CD4-positive, alpha-beta T cell treated with Interleukin-21 for 1 hour (primary cell): ENCODE results near the gene HMCN1.

Source experiments
- DNase-seq: peaks from one replicate; pipeline ENCODE4 v3.0.0-alpha.2; 2020

Gene HMCN1

GRCh38 chr1:185733818-185734735, at the start of gene HMCN1:
Gene HMCN1 (plus strand): TSS chr1:185734391. CDS start chr1:185734780, 389 bp downstream.
- DNase-seq, result peak; percentile 4

GRCh38 chr1:185686821-185687778, 47.1 kb upstream of the HMCN1 start:
- DNase-seq, result no peak

- no peak for DNase-seq
Measured at GRCh38 chr1:185690527-185690926, 43.7 kb upstream of the HMCN1 start.

- no peak for DNase-seq
Measured at GRCh38 chr1:185693654-185694053, 40.5 kb upstream of the HMCN1 start.

- DNase-seq, result peak; percentile 52
Measured at GRCh38 chr1:185694081-185694480, 40.1 kb upstream of the HMCN1 start.

- DNase-seq, result peak; percentile 34
Measured at GRCh38 chr1:185695299-185695698, 38.9 kb upstream of the HMCN1 start.

- no peak for DNase-seq
Measured at GRCh38 chr1:185696422-185697150, 37.6 kb upstream of the HMCN1 start.

GRCh38 chr1:185699874-185700273, 34.3 kb upstream of the HMCN1 start:
- no peak for DNase-seq

GRCh38 chr1:185701650-185702049, 32.5 kb upstream of the HMCN1 start:
- no peak for DNase-seq

- no peak for DNase-seq
Measured at GRCh38 chr1:185704181-185704580, 30.0 kb upstream of the HMCN1 start.

- no peak for DNase-seq
Measured at GRCh38 chr1:185716095-185716494, 18.1 kb upstream of the HMCN1 start.

GRCh38 chr1:185719021-185719420, 15.2 kb upstream of the HMCN1 start:
- no peak for DNase-seq

- DNase-seq, result no peak
Measured at GRCh38 chr1:185720633-185721272, 13.4 kb upstream of the HMCN1 start.

- DNase-seq, result no peak
Measured at GRCh38 chr1:185721553-185721952, 12.6 kb upstream of the HMCN1 start.

- no peak for DNase-seq
Measured at GRCh38 chr1:185722098-185722497, 12.1 kb upstream of the HMCN1 start.

- DNase-seq, result no peak
Measured at GRCh38 chr1:185727726-185728125, 6.5 kb upstream of the HMCN1 start.

- no peak for DNase-seq
Measured at GRCh38 chr1:185731446-185731845, 2.7 kb upstream of the HMCN1 start.

- DNase-seq, result no peak
Measured at GRCh38 chr1:185732951-185733350, 1.2 kb upstream of the HMCN1 start.

- no peak for DNase-seq
Measured at GRCh38 chr1:185734929-185735700, 924 bp downstream of the HMCN1 start.

- DNase-seq, result no peak
Measured at GRCh38 chr1:185735701-185736064, 1.5 kb downstream of the HMCN1 start.

GRCh38 chr1:185739967-185740366, 5.8 kb downstream of the HMCN1 start:
- no peak for DNase-seq

- no peak for DNase-seq
Measured at GRCh38 chr1:185741551-185741950, 7.4 kb downstream of the HMCN1 start.
